K562 (cell line): ENCODE measurements around the gene UBXN1. TPM values are rescaled to one million over a fixed set of nuclear protein-coding genes. Genes with fewer than 3 reads are reported as not detected.

Experiments used
- ARID3B ChIP-seq: fragments of 250-450 bp; sonication (Bioruptor Pico); IDR thresholded peaks from 2 replicates; pipeline ENCODE4 v1.4.0; 2020; ENCODE audit warnings: borderline replicate concordance
- C11orf30 ChIP-seq: fragments of 450-650 bp; IDR thresholded peaks from 2 replicates; pipeline ENCODE4 v1.6.1; 2016; ENCODE audit warnings: low read depth, mild to moderate bottlenecking
- CBX1 ChIP-seq: sonication (generic); IDR thresholded peaks from 2 replicates; pipeline ENCODE4 v1.6.1; 2016; ENCODE audit warnings: antibody characterized with exemption, low read depth, mild to moderate bottlenecking
- ETV1 ChIP-seq: fragments of 450-650 bp; conservative IDR thresholded peaks from 2 replicates; pipeline ENCODE4 v1.6.1; 2016; ENCODE audit warnings: missing genetic modification characterization, control low read depth, low read depth, missing compliant biosample characterization
- GTF2E2 ChIP-seq: fragments of 200-800 bp; sonication (Bioruptor generic); IDR thresholded peaks from 2 replicates; pipeline ENCODE4 v1.6.1; 2016; ENCODE audit warnings: missing genetic modification characterization, missing compliant biosample characterization
- IFI16 ChIP-seq: fragments of 250-450 bp; sonication (Bioruptor Pico); IDR thresholded peaks from 2 replicates; pipeline ENCODE4 v2.1.2; 2022; ENCODE audit warnings: mild to moderate bottlenecking, inconsistent platforms
- KAT7 ChIP-seq: sonication (generic); formaldehyde crosslinking; IDR thresholded peaks from 2 replicates; pipeline ENCODE4 v1.8.0; 2022; ENCODE audit warnings: missing genetic modification reagents, mild to moderate bottlenecking, borderline replicate concordance
- NCOR1 ChIP-seq: fragments of 450-650 bp; IDR thresholded peaks from 2 replicates; pipeline ENCODE4 v1.6.1; 2016; ENCODE audit warnings: mild to moderate bottlenecking, moderate library complexity
- PHF20 ChIP-seq: fragments of 450-650 bp; IDR thresholded peaks from 2 replicates; pipeline ENCODE4 v1.6.1; 2018; ENCODE audit not compliant: partially characterized antibody
- TFAP4 ChIP-seq: sonication (generic); formaldehyde crosslinking; IDR thresholded peaks from 2 replicates; pipeline ENCODE4 v1.8.0; 2022; ENCODE audit warnings: missing genetic modification reagents, mild to moderate bottlenecking, moderate library complexity, borderline replicate concordance
- TRIM24 ChIP-seq, 2 experiments: fragments of 450-650 bp; IDR thresholded peaks; 2 replicates each; pipeline ENCODE4 v1.6.1; 2016
- ZBTB40 ChIP-seq, 2 experiments: fragments of 450-650 bp in 1 of 2; sonication (generic) in 1 of 2; formaldehyde crosslinking in 1 of 2; IDR thresholded peaks; 2 replicates each; pipeline versions ENCODE4 v1.7.1 to v1.9.0; 2016 to 2022; ENCODE audit warnings: inconsistent platforms in 1 of 2, mild to moderate bottlenecking in 1 of 2, missing genetic modification reagents in 1 of 2
- ZNF324 ChIP-seq: fragments of 250-450 bp; sonication (Bioruptor Pico); IDR thresholded peaks from 2 replicates; pipeline ENCODE4 v1.4.0; 2020; ENCODE audit warnings: mild to moderate bottlenecking
- polyA plus RNA-seq, 8 experiments: library from polyadenylated mRNA; depleted of rRNA in 4 of 8; stranded (reverse) in 5 of 8; unstranded in 3 of 8; fragments of >200 nt; fragmentation: Nextera tagmentation in 2 of 8; fragmentation: Illumina TruSeq in 1 of 8; extraction: Ambion mirVana in 2 of 8; extraction: Trizol in 1 of 8; gene quantifications; 2 replicates each; pipeline versions ENCODE4 v1.2.1 to v1.2.3, GENCODE V29; 2011 to 2014; ENCODE audit warnings: inconsistent platforms in 1 of 8, missing spikeins in 1 of 8
- total RNA-seq, 7 experiments: library from RNA; depleted of rRNA in 6 of 7; stranded (reverse); fragments of >200 nt in 6 of 7; fragmentation: Illumina TruSeq in 2 of 7; extraction: Trizol in 2 of 7; gene quantifications; 2 replicates each; pipeline versions ENCODE4 v1.2.1 to v1.2.3, GENCODE V29; 2011 to 2021; ENCODE audit warnings: low replicate concordance in 1 of 7

UBXN1 gene
- total and polyA plus RNA-seq, 9 of the 15 experiments (the other 6 are each of a cell fraction or from before 2014, with no cell fraction given), result 4.8 to 263 (median 99.7) TPM

- peak; percentile 85; the same call in 1 of the 2 replicates for TF ChIP-seq GTF2E2 (tag)
- peak; percentile 91 for TF ChIP-seq PHF20
- no peak for TF ChIP-seq ETV1 (tag)
- TF ChIP-seq IFI16 (CRISPR knock-in tag), result no peak
- TF ChIP-seq KAT7 (CRISPR knock-in tag), result 0 out of 2 replicates have a peak, but pooled peaks have one; percentile 4
- 0 out of 2 replicates have a peak, but pooled peaks have one; percentile 19 for TF ChIP-seq NCOR1
- TF ChIP-seq TRIM24 (IDR thresholded peaks at IDR 0.05), result no peak
- TF ChIP-seq ZNF324 (CRISPR knock-in tag), result no peak
- no peak for TF ChIP-seq ARID3B
- TF ChIP-seq TFAP4 (CRISPR knock-in tag), result peak; percentile 59
- 0 out of 2 replicates have a peak, but pooled peaks have one; percentile 9 for TF ChIP-seq CBX1
- TF ChIP-seq C11orf30, result peak; percentile 67
- peak; percentile 93 for TF ChIP-seq ZBTB40 (IDR thresholded peaks at IDR 0.05)
- no peak for TF ChIP-seq ZBTB40 (CRISPR knock-in tag; IDR thresholded peaks at IDR 0.05)
Measured at GRCh38 chr11:62728171-62728988, 49.5 kb upstream of the UBXN1 start, which contains the start of gene TTC9C (continued).
